Cardiac septum (tissue), 1 donor: ENCODE measurements around the gene TNFRSF14. TPM values are rescaled to one million over a fixed set of nuclear protein-coding genes. Genes with fewer than 3 reads are reported as not detected.

Experiments used
- DNase-seq: peaks from one replicate; pipeline ENCODE4 v3.0.0-alpha.2; 2020; ENCODE audit warnings: low spot score
- intact Hi-C: fragments of 100-400 bp; cut with DNase I; formaldehyde crosslinking; loops from one replicate; pipeline ENCODE4 v1.14.0; 2022
- total RNA-seq: library from RNA; stranded (reverse); fragmentation: NEBNext Ultra II Directional; extraction: Animal tissue kit (Norgen Biotek cat#: 25700); gene quantifications from one replicate; pipeline ENCODE4 v1.2.1, GENCODE V29; 2021
- donor health status: DM: no; HTN: no; CAD: no.

Gene TNFRSF14
- total RNA-seq, 1 donor from 2014 or later, result 13.8 TPM

GRCh38 chr1:2522230-2522629 lies 33.9 kb upstream of the TNFRSF14 start:
- intact Hi-C loops, result loop anchor here (10.0 kb wide), 2 partner anchors 123 to 207 kb away; no protein-coding TSS in a partner anchor

GRCh38 chr1:2523191-2523890 lies 32.8 kb upstream of the TNFRSF14 start:
- intact Hi-C loops, result loop anchor here (10.0 kb wide), 2 partner anchors 121 to 209 kb away; no protein-coding TSS in a partner anchor
- no peak for DNase-seq

More at GRCh38 chr1:2522230-2522629, 33.9 kb upstream of the TNFRSF14 start:
- DNase-seq, result no peak

- no peak for DNase-seq
- intact Hi-C loops, result loop anchor here (10.0 kb wide), 2 partner anchors 121 to 209 kb away; no protein-coding TSS in a partner anchor
Observed at GRCh38 chr1:2523891-2524609, 32.1 kb upstream of the TNFRSF14 start.

- DNase-seq, result no peak
- intact Hi-C loops, result loop anchor here (5.0 to 10.0 kb wide), 3 partner anchors 62 to 211 kb away; partner anchors contain the start of gene PRXL2B
Observed at GRCh38 chr1:2525572-2525919, 30.6 kb upstream of the TNFRSF14 start.

- intact Hi-C loops, result loop anchor here (5.0 to 10.0 kb wide), 3 partner anchors 61 to 211 kb away; partner anchors contain the start of gene PRXL2B
Observed at GRCh38 chr1:2525920-2526823, 30.0 kb upstream of the TNFRSF14 start, which contains the start of gene PANK4. PANK4 (minus strand) TSS chr1:2526596; CDS start chr1:2526587, 9 bp downstream.

GRCh38 chr1:2526824-2527555 lies 29.2 kb upstream of the TNFRSF14 start:
- DNase-seq, result no peak
- intact Hi-C loops, result loop anchor here (1.0 to 10.0 kb wide), 4 partner anchors 60 to 212 kb away; partner anchors contain the start of genes PEX10 and PRXL2B

More at GRCh38 chr1:2525920-2526823, 30.0 kb upstream of the TNFRSF14 start, which contains the start of gene PANK4:
- peak; percentile 95 for DNase-seq

GRCh38 chr1:2527556-2527860 lies 28.7 kb upstream of the TNFRSF14 start:
- no peak for DNase-seq
- intact Hi-C loops, result loop anchor here (1.0 to 10.0 kb wide), 4 partner anchors 60 to 213 kb away; partner anchors contain the start of genes PEX10 and PRXL2B

- peak; percentile 85 for DNase-seq
- intact Hi-C loops, result loop anchor here (5.0 to 10.0 kb wide), 3 partner anchors 59 to 213 kb away; partner anchors contain the start of gene PRXL2B
Observed at GRCh38 chr1:2528016-2528415, 28.2 kb upstream of the TNFRSF14 start.

- intact Hi-C loops, result loop anchor here (5.0 to 10.0 kb wide), 3 partner anchors 59 to 214 kb away; partner anchors contain the start of gene PRXL2B
- no peak for DNase-seq
Observed at GRCh38 chr1:2528611-2528965, 27.6 kb upstream of the TNFRSF14 start.

GRCh38 chr1:2528966-2529783 lies 27.0 kb upstream of the TNFRSF14 start:
- DNase-seq, result no peak
- intact Hi-C loops, result loop anchor here (5.0 to 10.0 kb wide), 3 partner anchors 58 to 214 kb away; partner anchors contain the start of gene PRXL2B

- intact Hi-C loops, result loop anchor here (1.0 to 10.0 kb wide), 4 partner anchors 17 to 215 kb away; partner anchors contain the start of gene PRXL2B
Observed at GRCh38 chr1:2529784-2530512, 26.2 kb upstream of the TNFRSF14 start, which contains the start of gene HES5. HES5 (minus strand) TSS chr1:2530263; CDS start chr1:2530164, 99 bp downstream.

GRCh38 chr1:2530513-2531361 lies 25.4 kb upstream of the TNFRSF14 start:
- intact Hi-C loops, result loop anchor here (1.0 kb wide), 1 partner anchor 17 kb away; no protein-coding TSS in a partner anchor
- no peak for DNase-seq

More at GRCh38 chr1:2529784-2530512, 26.2 kb upstream of the TNFRSF14 start, which contains the start of gene HES5:
- no peak for DNase-seq

GRCh38 chr1:2532485-2533160 lies 23.5 kb upstream of the TNFRSF14 start:
- DNase-seq, result no peak
- intact Hi-C loops, result no loop called here

GRCh38 chr1:2533365-2533764 lies 22.8 kb upstream of the TNFRSF14 start:
- intact Hi-C loops, result no loop called here
- DNase-seq, result no peak

GRCh38 chr1:2534315-2534686 lies 21.9 kb upstream of the TNFRSF14 start:
- no peak for DNase-seq
- intact Hi-C loops, result no loop called here
